HG02571 (cell line): ENCODE measurements around the gene TAS2R1.

Experiments
- ATAC-seq: cut with Tn5 transposase; IDR thresholded peaks from one replicate; pipeline ENCODE4 v1.9.1; 2021; ENCODE audit warnings: mild to moderate bottlenecking, moderate library complexity; ENCODE audit not compliant: unreplicated experiment

Gene TAS2R1, protein sequence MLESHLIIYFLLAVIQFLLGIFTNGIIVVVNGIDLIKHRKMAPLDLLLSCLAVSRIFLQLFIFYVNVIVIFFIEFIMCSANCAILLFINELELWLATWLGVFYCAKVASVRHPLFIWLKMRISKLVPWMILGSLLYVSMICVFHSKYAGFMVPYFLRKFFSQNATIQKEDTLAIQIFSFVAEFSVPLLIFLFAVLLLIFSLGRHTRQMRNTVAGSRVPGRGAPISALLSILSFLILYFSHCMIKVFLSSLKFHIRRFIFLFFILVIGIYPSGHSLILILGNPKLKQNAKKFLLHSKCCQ

DNA sequence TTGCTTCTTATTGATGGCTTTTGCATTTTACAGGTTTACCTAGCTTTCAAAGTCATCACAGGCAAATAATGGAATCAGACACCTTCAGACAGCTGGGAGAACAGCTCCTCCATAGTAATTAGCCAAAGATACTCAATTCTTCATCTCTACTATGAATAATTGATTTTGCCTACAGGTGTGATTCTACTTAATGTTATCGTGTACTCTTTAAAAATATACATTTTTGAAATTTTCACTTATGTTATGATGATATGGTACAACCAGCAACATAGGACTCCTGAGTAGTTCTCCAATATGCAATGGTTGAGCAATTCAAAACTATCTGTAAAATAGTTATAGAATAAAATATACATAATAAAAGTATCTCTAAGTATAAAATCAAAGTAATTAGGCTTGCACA lies at the start of gene TAS2R1:
TSS of gene TAS2R1 (minus strand) at position 101 of the 400 bp plus-strand sequence. CDS start 319 bp downstream, outside the sequence.
- ATAC-seq, result no peak

- no peak for ATAC-seq
Measured at GRCh38 chr5:9670371-9670770, 40.2 kb upstream of the TAS2R1 start.

DNA sequence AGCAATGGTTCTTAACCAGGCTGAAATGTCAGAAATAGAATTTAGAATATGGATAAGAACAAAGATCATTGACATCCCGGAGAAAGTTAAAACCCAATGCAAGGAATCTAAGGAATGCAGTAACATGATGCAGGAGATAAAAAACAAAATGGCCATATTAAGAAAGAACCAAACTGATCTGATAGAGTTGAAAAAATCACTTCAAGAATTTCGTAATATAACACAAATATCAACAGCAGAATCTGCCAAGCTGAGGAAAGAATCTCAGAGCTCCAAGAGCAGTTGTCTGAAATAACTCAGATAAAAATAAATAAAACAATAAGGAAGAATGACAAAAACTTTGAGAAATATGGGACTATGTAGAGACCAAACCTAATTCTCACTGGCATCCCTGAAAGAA lies 37.8 kb upstream of the TAS2R1 start:
- no peak for ATAC-seq

DNA sequence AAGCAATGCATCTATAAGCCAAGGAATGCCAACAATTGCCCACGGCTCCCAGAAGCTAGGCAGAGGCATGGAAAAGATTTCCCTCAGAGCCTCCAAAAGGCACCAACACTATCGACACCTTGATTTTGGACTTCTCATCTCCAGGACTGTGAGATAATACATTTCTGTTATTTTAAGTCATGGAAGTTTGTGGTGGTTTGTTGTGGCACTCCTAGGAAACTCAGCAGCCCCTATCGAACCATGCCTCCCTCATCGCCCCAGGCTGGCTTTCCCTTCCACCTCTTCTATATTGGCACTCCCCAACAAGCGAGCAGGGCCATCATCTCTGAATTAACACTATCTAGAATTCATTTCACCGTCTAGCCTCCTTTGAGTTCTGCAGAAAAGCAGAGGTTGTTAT lies 33.7 kb upstream of the TAS2R1 start:
- no peak for ATAC-seq

DNA sequence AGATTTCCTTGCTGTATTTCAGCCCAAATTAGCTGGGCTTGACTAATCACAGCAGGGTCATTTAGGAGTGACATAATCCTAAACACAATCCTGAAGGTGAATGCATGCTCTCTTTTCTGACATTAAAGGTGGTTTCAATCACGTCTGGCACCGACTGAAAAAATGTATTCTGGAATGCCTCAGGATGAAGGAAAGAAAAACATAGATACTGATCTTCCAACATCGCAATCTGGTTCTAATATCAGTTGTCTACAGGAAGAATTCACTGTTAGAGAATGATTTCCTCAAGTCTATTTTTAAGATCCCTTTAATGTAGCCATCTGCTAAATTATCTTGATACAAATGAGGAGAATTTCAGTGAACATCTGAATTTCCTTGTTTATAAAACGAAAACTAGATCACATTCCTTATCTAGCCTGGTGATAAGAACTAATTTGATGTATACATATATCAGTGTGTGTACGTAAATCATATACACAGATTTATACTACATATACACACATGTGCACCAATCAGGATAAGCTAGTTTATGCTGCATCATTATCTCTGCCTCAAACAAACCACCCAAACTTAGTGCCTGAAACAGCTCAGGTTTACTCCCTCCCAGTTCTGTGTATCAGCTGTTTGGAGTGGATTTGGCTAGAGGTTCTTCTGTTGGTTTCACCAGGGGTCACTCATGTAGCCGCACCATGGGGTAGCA lies 31.3 kb upstream of the TAS2R1 start:
- ATAC-seq, result no peak

DNA sequence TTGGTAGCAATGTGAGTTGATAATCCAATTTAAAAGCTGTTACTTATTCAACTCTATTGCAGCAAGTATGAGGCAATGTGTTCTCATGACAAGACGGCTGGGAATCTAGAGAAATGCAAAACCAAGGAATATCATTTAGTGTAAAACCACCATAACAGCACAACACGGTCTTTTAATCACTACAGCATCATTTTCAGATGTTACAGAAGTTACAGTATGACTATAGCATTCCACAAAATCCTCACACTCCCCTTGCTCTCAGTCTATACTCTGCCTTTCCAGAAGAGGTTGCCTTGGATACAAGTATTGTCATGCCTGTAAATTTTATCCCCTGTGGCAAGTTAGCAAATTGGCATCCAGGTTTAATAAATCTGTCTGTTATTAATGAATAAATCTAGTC lies 28.6 kb upstream of the TAS2R1 start:
- ATAC-seq, result no peak

- no peak for ATAC-seq
Measured at GRCh38 chr5:9657819-9658218, 27.7 kb upstream of the TAS2R1 start.

- no peak for ATAC-seq
Measured at GRCh38 chr5:9655641-9656040, 25.5 kb upstream of the TAS2R1 start.

DNA sequence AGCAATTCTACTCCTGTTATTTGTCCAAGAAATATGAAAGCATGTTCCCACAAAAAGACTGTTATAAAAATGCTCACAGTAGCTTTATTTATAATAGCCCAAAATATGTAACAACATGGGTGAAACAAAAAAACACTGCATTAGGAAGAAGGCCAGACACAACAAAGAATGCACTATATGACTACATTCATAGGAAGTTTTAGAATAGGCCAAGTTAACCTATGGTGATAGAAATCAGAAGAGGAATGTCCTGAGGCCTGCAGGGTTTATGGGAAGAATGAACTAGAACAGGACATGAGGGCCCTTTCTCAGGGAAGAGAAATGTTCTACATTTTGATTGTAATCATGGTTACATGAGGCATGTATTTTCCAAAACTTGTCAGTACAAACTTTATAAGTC lies 24.7 kb upstream of the TAS2R1 start:
- ATAC-seq, result no peak

DNA sequence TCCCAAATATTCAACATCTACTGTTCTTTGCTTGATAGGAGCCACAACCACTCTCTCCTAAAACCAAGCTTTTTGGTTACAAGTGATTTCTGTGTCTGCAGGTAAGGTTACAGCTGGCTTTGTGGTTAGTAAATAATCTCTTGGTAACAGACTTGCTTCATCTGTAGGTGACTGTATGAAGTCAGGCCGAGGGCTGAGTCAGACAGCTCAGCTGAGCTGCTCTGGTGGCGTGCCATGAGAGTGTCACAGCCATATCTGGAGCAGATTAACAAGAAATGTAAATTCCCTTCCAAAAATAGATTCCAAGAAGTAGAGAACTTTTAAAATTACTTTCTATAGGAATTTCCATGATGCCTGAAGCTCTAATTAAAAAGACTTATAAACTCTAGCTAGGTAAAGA lies 23.7 kb upstream of the TAS2R1 start:
- peak; percentile 90 for ATAC-seq

GRCh38 chr5:9653061-9653460 lies 22.9 kb upstream of the TAS2R1 start:
- ATAC-seq, result no peak

- ATAC-seq, result no peak
Measured at GRCh38 chr5:9652295-9652694, 22.1 kb upstream of the TAS2R1 start.

GRCh38 chr5:9646843-9647242 lies 16.7 kb upstream of the TAS2R1 start:
- no peak for ATAC-seq

DNA sequence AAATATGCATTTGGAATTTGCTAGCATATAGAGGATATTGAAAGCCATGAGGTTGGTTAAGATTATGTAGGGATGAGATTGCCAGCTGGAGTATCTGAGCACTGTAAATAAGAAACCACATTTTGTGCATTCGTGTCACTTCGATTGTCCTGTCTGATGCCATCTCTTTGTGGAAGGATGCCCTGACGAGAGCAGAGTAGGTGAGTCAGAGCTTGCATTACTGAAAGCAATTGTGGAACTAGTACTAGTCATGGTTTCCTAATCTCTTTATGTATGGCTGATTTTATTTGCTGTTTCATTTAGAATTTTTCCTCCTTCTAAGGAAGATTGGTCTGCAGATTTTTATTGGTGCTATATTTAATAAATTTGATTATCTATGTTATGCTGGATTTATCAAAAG lies 14.5 kb upstream of the TAS2R1 start:
- no peak for ATAC-seq

GRCh38 chr5:9642621-9643020 lies 12.5 kb upstream of the TAS2R1 start:
- no peak for ATAC-seq

- no peak for ATAC-seq
Measured at GRCh38 chr5:9641806-9642355, 11.7 kb upstream of the TAS2R1 start.

- no peak for ATAC-seq
Measured at GRCh38 chr5:9632495-9632894, 2.3 kb upstream of the TAS2R1 start.

DNA sequence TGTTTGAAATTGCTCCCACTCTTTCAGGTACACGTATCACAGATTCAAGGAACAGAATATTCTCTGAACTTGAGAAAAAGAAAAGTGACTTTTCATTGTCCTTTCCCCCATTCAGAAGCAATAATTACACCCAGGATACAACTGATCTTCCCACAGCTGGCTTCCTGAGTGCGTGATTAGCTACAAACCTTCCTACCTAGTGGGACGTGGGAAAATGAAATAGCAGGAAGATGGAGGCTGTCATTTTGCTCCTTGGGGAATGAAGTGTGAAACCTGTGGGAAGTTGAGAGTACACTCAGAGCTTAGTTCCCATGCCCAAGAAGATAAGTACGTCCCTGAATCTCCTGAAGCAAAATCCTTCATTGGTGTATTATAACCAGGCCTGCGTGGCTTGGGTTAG lies 2.6 kb downstream of the TAS2R1 start:
- ATAC-seq, result no peak

DNA sequence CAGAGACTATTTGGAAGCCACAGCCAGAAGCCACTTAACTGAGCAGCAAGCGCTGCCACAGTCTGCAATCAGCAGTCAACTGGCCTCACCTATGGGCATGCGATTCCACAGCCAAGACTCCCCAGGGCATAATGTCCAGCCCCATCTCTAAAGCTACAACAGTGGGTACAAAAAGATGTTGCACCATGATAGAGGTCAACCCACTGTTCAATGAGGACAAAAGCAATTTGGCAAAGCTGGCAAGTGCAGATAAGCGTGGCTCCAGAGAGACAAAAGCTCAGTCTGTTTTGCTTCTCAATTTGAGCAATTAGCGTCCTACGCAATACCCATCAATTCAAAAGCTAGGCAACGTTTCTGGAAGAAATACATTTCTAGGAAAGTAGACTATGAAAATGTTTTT lies 3.2 kb downstream of the TAS2R1 start:
- no peak for ATAC-seq

GRCh38 chr5:9625731-9626130 lies 4.4 kb downstream of the TAS2R1 start:
- ATAC-seq, result no peak

- ATAC-seq, result no peak
Measured at GRCh38 chr5:9625286-9625685, 4.9 kb downstream of the TAS2R1 start.

DNA sequence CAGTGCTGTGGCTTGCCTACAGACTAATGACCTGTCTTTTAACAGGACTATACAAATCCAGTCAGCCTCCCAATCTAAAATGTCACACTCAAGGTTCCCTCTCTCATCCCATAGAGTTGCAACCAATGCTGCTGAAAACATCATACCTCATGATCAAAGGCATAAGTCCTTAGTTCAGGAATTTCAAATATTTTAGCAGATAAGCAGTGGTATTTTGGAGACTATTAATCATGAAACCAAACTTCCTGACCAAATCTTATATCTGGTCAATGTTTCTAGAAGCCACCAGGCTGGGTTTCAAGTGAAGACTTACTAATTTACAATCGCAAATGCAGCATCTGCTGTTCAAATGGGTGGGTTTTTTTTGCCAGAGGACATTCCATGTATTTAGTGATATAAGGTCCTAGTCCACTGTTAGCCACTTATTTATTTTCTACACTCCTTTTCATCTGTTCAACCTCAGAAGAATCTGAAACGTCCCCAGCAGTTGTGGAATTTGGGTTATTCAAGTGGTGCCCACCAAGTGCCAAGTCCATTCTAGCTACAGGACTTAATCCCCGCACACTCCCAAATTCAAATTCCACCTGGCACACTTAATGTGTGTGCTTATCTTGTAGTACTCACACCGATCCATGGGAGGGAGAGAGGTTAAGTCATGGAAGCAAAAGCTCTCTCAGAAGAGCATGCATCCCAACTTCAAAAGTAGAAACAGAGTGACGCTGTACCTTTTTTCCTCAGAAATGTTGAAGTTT lies 5.8 kb downstream of the TAS2R1 start:
- ATAC-seq, result no peak
